Activated CD4-positive, alpha-beta memory T cell treated with anti-CD3 and anti-CD28 coated beads for 36 hours (primary cell): ENCODE data around the gene YAP1. TPM values are rescaled to one million over a fixed set of nuclear protein-coding genes. Genes with fewer than 3 reads are reported as not detected.

ENCODE experiments used
- CTCF ChIA-PET: fragments of 350-600 bp; sonication (Branson Sonifier 250); formaldehyde crosslinking; loops from one replicate; lab custom pipeline; 2021; ENCODE audit warnings: antibody characterized with exemption, inconsistent platforms; lab: Charles Lee
- POLR2A ChIA-PET: fragments of 350-600 bp; sonication (Branson Sonifier 250); formaldehyde crosslinking; loops from one replicate; lab custom pipeline; 2021; ENCODE audit warnings: antibody characterized with exemption; lab: Charles Lee
- DNase-seq: peaks from one replicate; pipeline ENCODE4 v3.0.0-alpha.2; 2020
- H3K27ac Mint-ChIP-seq: one replicate; pipeline ENCODE4 v1.8.0; 2021; ENCODE audit warnings: mixed read lengths
- H3K27me3 Mint-ChIP-seq: one replicate; pipeline ENCODE4 v1.8.0; 2021; ENCODE audit warnings: mixed read lengths
- H3K36me3 Mint-ChIP-seq: one replicate; pipeline ENCODE4 v1.8.0; 2021; ENCODE audit warnings: mixed read lengths
- H3K4me1 Mint-ChIP-seq: one replicate; pipeline ENCODE4 v1.8.0; 2021; ENCODE audit warnings: low read depth, mixed read lengths
- H3K4me3 Mint-ChIP-seq: one replicate; pipeline ENCODE4 v1.8.0; 2021; ENCODE audit warnings: mild to moderate bottlenecking, mixed read lengths
- H3K9me3 Mint-ChIP-seq: one replicate; pipeline ENCODE4 v1.8.0; 2021; ENCODE audit warnings: mixed read lengths
- intact Hi-C: fragments of 100-400 bp; cut with micrococcal nuclease; formaldehyde crosslinking; loops from one replicate; pipeline ENCODE4 v1.15.1; 2023
- total RNA-seq, 2 experiments: library from RNA; stranded (reverse); gene quantifications; one replicate each; pipeline ENCODE4 v1.2.3, GENCODE V29; 2021

YAP1 gene
- total RNA-seq, 2 experiments from 2014 or later: 0.24 to 0.71 TPM

DNA sequence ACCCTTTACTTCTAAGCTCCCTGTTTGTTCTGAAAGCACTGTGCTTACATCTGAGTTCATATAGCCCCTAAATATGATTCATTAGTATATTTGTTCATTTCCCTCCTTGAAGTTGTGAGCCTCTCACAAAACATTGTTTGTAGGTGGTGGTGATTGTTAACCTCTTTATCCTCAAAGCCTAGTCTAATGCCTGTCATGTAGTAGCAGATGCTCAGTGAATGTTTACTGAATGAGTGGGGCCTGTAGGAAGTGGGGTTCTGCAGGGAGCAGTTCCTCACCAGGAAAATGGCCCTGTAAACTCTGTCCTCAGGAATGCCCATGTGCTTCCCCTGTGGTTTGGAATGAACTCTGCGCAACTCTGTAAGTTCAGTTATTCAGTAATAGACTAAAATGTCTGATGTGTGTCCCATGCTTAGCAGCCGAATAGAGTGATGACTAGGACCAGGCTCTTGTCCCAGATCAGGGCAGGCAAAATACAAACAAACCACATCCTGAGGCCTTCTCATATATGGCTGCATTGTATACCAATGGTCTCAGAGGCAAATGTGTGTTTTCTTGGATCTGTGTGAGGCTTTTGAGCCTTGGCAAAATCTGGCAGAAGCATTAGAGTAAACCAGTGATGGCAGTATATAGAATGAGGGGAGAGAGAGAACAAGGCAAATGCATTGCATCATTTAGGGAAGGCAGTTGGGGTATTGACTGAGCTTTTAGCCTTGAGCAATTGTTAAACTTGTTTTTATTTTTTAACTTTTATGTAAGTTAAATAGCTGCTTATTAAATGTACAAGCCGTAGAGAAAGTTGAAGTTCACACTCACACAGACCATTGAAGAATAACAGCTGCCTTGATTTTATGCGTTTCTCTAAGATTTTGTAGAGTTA, 115.7 kb downstream of the YAP1 start:
- DNase-seq: no peak
- intact Hi-C loops: no loop called here
- H3K9me3 Mint-ChIP-seq: no peaks in the 10 kb centered on the region
- H3K4me3 Mint-ChIP-seq: no peak overlapping the region
- peaks cover 2% of the 10 kb centered on the region for H3K27me3 Mint-ChIP-seq
- H3K36me3 Mint-ChIP-seq: no peaks in the 10 kb centered on the region
- ChIA-PET CTCF (no interaction called here), POLR2A (no interaction called here)
- no peaks in the 10 kb centered on the region for H3K4me1 Mint-ChIP-seq
- H3K27ac Mint-ChIP-seq: no peak overlapping the region

DNA sequence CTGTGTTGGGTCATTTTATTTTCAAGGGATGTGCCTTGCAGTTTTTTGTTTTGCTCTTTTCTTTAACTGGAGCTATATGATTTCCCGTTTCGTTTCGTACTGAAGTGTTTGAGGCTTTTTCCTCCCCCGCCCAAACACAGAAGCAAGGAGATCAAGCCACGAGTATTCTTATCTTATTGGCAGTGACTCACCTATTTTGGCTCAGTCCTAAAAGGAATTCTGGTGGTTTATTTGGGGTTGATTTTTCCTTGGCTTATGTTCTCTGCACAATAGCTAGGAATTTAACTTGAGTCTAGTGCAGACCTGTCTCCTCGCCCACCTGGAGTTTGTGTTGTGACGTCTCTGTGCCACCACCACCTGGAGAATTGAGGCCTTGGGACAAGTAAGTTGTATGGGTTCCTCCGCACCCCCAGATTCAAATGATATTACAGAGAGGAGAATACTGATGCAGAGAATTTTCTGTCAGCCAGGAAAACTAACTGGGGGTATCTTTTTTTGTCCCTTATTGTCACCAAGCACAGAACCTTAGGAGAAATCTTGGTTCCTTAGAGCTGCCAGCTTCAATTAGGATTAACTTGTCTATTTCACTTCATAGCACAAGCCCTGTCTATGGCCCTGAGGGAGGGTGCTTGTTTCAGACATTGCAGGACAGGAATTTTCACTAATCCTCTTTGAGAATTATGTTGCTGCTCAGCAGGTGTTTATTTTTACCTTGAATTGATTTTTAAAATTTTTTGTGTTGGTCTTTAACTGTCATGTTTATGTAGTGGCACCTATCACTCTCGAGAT, 116.6 kb downstream of the YAP1 start:
- intact Hi-C loops: no loop called here
- H3K27me3 Mint-ChIP-seq: peaks cover 5% of the 10 kb centered on the region
- no peak overlapping the region for H3K27ac Mint-ChIP-seq
- no peak for DNase-seq
- H3K36me3 Mint-ChIP-seq: no peaks in the 10 kb centered on the region
- H3K4me1 Mint-ChIP-seq: no peaks in the 10 kb centered on the region
- POLR2A ChIA-PET: no interaction called here
- CTCF ChIA-PET: no interaction called here
- H3K9me3 Mint-ChIP-seq: no peaks in the 10 kb centered on the region
- H3K4me3 Mint-ChIP-seq: no peak overlapping the region

DNA sequence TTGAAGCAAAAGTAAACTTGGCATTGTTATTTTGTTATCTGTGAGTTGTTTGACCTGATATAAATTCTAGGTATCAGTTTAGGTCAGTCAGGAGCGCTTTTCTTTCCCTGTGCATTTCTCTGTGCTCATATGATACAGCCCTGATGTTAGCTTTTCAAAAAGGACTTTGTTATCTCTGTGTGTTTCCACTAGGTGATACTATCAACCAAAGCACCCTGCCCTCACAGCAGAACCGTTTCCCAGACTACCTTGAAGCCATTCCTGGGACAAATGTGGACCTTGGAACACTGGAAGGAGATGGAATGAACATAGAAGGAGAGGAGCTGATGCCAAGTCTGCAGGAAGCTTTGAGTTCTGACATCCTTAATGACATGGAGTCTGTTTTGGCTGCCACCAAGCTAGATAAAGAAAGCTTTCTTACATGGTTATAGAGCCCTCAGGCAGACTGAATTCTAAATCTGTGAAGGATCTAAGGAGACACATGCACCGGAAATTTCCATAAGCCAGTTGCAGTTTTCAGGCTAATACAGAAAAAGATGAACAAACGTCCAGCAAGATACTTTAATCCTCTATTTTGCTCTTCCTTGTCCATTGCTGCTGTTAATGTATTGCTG, 119.4 kb downstream of the YAP1 start:
- Mint-ChIP-seq H3K27ac (no peak overlapping the region), H3K4me3 (no peak overlapping the region), H3K36me3 (no peaks in the 10 kb centered on the region), H3K27me3 (peaks cover 7% of the 10 kb centered on the region), H3K4me1 (no peaks in the 10 kb centered on the region), H3K9me3 (no peaks in the 10 kb centered on the region)
- ChIA-PET POLR2A (no interaction called here), CTCF (no interaction called here)
- no peak for DNase-seq
- intact Hi-C loops: no loop called here

DNA sequence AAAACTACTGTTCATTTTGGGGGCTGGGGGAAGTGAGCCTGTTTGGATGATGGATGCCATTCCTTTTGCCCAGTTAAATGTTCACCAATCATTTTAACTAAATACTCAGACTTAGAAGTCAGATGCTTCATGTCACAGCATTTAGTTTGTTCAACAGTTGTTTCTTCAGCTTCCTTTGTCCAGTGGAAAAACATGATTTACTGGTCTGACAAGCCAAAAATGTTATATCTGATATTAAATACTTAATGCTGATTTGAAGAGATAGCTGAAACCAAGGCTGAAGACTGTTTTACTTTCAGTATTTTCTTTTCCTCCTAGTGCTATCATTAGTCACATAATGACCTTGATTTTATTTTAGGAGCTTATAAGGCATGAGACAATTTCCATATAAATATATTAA, 119.9 kb downstream of the YAP1 start:
- peaks cover 9% of the 10 kb centered on the region for H3K27me3 Mint-ChIP-seq
- no peak for DNase-seq
- H3K9me3 Mint-ChIP-seq: no peaks in the 10 kb centered on the region
- ChIA-PET POLR2A (no interaction called here), CTCF (no interaction called here)
- no peaks in the 10 kb centered on the region for H3K4me1 Mint-ChIP-seq
- H3K36me3 Mint-ChIP-seq: no peaks in the 10 kb centered on the region
- H3K4me3 Mint-ChIP-seq: no peak overlapping the region
- no peak overlapping the region for H3K27ac Mint-ChIP-seq
- intact Hi-C loops: no loop called here

DNA sequence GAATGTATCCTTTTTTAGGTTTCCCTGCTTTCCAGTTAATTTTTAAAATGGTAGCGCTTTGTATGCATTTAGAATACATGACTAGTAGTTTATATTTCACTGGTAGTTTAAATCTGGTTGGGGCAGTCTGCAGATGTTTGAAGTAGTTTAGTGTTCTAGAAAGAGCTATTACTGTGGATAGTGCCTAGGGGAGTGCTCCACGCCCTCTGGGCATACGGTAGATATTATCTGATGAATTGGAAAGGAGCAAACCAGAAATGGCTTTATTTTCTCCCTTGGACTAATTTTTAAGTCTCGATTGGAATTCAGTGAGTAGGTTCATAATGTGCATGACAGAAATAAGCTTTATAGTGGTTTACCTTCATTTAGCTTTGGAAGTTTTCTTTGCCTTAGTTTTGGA, 120.7 kb downstream of the YAP1 start:
- DNase-seq: no peak
- Mint-ChIP-seq H3K4me3 (no peak overlapping the region), H3K27me3 (peaks cover 12% of the 10 kb centered on the region), H3K9me3 (no peaks in the 10 kb centered on the region), H3K27ac (no peak overlapping the region), H3K4me1 (no peaks in the 10 kb centered on the region), H3K36me3 (no peaks in the 10 kb centered on the region)
- POLR2A ChIA-PET: no interaction called here
- intact Hi-C loops: no loop called here
- CTCF ChIA-PET: no interaction called here

DNA sequence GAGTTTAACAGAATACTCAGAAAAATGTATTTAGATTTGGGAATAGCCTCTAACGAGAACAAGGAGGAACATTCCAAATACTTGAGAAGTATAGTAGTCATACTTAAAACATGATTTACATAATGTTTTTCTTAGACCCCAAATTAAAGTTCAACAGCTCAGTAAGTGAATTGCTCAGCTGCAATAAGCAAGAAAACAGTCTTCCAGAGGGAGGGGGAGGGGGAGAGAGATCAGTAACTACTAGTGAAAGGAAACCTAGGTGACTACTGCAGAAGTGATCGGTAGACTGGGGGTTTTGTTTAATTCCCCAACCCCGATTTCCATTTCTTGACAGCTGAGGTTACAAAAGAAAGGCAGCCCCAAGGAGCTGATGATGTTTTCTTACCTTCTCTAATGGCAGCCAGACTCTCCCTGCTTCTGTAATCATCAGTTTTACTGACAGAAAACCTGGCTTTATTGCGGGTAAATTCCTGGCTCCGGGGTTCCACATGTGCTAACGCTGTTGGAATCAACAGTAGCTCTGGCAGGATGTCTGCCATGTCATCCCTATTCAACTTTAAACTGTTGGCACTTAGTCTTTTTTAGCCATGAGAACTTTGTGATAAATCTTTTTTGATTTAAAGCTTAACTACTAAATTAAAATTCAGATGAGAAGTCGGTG, 124.7 kb downstream of the YAP1 start:
- Mint-ChIP-seq H3K36me3 (no peaks in the 10 kb centered on the region), H3K4me1 (no peaks in the 10 kb centered on the region), H3K4me3 (no peak overlapping the region), H3K27ac (no peak overlapping the region), H3K27me3 (peaks cover 24% of the 10 kb centered on the region), H3K9me3 (no peaks in the 10 kb centered on the region)
- POLR2A ChIA-PET: no interaction called here
- intact Hi-C loops: no loop called here
- no peak for DNase-seq
- CTCF ChIA-PET: no interaction called here

DNA sequence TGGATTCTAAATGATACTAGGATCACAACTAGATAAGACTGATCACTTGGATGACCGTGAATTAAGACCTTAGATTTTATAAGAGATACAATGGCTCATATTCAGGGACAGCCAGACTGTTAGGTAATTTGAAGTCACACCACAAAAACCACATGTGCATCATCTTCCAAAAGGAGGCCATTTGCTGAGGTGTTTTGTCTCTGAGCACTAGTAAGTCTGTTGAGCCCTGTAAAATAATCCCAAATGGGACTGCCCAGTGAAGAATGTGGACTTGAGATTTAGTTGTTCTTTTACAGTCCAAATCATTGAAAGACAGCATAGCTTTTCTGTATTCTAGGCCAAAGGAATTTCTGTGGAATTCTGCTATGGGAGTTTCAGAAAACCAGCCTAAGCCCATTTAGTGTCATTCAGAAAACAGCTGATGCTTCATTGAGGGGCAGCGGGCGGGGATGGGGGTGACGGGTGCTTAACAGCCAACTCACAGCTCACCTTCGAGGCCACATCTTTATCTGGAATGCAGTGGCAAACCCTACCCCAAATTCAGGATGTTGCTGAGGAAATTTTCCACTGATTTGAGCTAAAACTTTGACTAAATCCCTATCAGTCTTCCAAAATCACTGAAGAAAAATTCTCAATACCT, 127.0 kb downstream of the YAP1 start:
- DNase-seq: no peak
- Mint-ChIP-seq H3K27ac (no peak overlapping the region), H3K27me3 (peaks cover 22% of the 10 kb centered on the region), H3K36me3 (no peaks in the 10 kb centered on the region), H3K9me3 (no peaks in the 10 kb centered on the region), H3K4me1 (no peaks in the 10 kb centered on the region), H3K4me3 (no peak overlapping the region)
- intact Hi-C loops: no loop called here
- CTCF ChIA-PET: interaction anchor here (0.6 kb wide), 1 partner anchor 191 kb away, joined by 3 read pairs; no protein-coding TSS in a partner anchor
- POLR2A ChIA-PET: no interaction called here

DNA sequence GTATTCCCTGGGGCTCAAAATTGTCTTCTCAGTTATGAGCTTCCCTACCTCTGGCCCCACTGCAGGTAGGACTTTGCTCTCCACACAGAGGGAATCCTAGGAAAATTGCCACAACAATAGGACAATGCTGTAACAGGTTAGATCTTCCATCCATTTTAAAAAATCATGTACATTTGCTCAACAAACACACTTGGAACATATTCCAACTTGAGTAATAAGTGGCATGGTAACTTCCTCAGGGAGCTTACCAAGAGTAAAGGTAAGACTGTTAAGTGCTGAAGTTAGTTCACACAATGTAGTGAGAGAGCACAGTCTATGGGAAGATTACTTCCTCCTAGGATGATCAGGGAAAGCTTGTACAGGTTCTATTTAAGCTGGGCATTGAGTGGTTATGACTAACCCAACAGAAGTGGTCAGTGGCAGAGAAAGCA, 128.2 kb downstream of the YAP1 start:
- Mint-ChIP-seq H3K36me3 (no peaks in the 10 kb centered on the region), H3K27me3 (peaks cover 22% of the 10 kb centered on the region), H3K9me3 (no peaks in the 10 kb centered on the region), H3K27ac (no peak overlapping the region), H3K4me3 (no peak overlapping the region), H3K4me1 (no peaks in the 10 kb centered on the region)
- intact Hi-C loops: no loop called here
- CTCF ChIA-PET: interaction anchor here (0.6 kb wide), 1 partner anchor 18 kb away, joined by 4 read pairs; no protein-coding TSS in a partner anchor
- POLR2A ChIA-PET: no interaction called here
- DNase-seq: no peak

DNA sequence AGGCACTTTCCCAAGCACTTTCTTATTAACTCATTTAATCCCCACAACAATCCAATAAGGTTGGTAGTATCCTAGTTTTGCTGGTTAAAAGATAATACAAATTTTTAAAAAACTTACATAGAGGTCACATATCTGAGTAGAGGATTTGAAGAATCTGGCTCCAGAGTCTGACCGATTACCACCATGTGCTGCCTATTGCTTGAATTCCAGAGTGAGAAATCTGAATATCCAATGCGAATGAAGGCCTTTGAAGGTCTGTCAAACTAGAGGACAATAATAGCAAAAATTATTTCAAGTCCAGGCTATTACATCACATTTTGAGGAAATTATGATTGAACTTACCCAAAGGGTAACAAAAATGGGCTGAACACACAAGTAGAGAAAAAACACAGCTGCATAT, 129.2 kb downstream of the YAP1 start:
- no peak overlapping the region for H3K27ac Mint-ChIP-seq
- H3K4me1 Mint-ChIP-seq: no peaks in the 10 kb centered on the region
- no peak overlapping the region for H3K4me3 Mint-ChIP-seq
- peaks cover 22% of the 10 kb centered on the region for H3K27me3 Mint-ChIP-seq
- intact Hi-C loops: no loop called here
- ChIA-PET POLR2A (no interaction called here), CTCF (no interaction called here)
- H3K36me3 Mint-ChIP-seq: no peaks in the 10 kb centered on the region
- no peaks in the 10 kb centered on the region for H3K9me3 Mint-ChIP-seq
- DNase-seq: no peak

DNA sequence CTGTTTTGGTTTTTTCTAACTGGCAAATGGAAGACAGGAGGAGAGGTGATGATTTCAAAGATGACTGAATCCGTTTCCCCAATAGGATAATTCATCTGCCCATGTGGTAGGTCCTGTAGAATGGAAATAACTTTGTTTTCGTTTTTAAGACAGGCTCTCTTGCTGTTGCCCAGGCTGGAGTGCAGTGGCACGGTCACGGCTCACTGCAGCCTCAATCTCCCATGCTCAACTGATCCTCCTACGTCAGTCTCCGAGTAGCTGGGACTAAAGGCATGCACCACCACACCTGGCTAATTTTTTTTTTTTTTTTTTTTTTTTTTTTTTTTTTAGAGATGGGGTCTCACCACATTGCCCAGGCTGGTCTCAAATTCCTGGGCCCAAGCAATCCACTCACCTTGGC, 129.7 kb downstream of the YAP1 start:
- no peaks in the 10 kb centered on the region for H3K4me1 Mint-ChIP-seq
- no peak overlapping the region for H3K27ac Mint-ChIP-seq
- intact Hi-C loops: no loop called here
- no peaks in the 10 kb centered on the region for H3K36me3 Mint-ChIP-seq
- ChIA-PET CTCF (no interaction called here), POLR2A (no interaction called here)
- peaks cover 19% of the 10 kb centered on the region for H3K27me3 Mint-ChIP-seq
- H3K4me3 Mint-ChIP-seq: no peak overlapping the region
- H3K9me3 Mint-ChIP-seq: no peaks in the 10 kb centered on the region
- no peak for DNase-seq

DNA sequence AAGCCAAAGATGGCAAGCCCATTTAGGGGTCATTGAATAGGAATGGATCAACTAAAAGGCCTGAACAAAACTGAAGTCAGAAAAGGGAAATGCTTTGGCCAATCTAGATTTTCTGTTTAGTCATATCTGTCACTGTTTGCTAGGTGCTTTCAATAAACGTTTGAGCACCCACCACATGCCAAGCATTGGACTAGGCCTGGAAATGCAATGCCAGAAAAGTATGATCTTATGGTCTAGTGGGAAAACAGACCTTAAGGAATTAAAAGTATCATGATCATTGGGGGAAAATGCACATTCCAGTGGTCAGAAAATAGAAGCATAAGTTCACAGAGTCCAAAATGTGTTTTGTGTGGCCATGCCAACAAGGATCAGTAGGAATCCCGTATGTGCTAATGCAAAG, 130.3 kb downstream of the YAP1 start:
- Mint-ChIP-seq H3K9me3 (no peaks in the 10 kb centered on the region), H3K27ac (no peak overlapping the region), H3K4me1 (no peaks in the 10 kb centered on the region), H3K27me3 (peaks cover 18% of the 10 kb centered on the region), H3K36me3 (no peaks in the 10 kb centered on the region), H3K4me3 (no peak overlapping the region)
- intact Hi-C loops: no loop called here
- DNase-seq: no peak
- ChIA-PET POLR2A (no interaction called here), CTCF (no interaction called here)
